Measurements from ENCODE around the gene AMT. TPM values are rescaled to one million over a fixed set of nuclear protein-coding genes. Genes with fewer than 3 reads are reported as not detected.
A peak's percentile ranks its signal among the peaks of the same experiment; 100 is the strongest.

Gene AMT
- total RNA-seq, 2 donors from 2014 or later, result 10.9 to 27.7 TPM

- peak in 3 of 4 donors; percentile 37 to 67 (median 64) for DNase-seq
- no peaks in the 10 kb centered on the region for H3K27me3 ChIP-seq
- TF ChIP-seq CTCF (IDR thresholded peaks at IDR 0.05), result peak in 1 of 7 experiments; percentile 13
- no peak for TF ChIP-seq POLR2A (IDR thresholded peaks at IDR 0.05)
- H3K4me1 ChIP-seq, result peaks cover 86% of the 10 kb centered on the region
- no peak overlapping the region for H3K4me3 ChIP-seq
- no peaks in the 10 kb centered on the region for H3K9me3 ChIP-seq
- intact Hi-C loops (cut with DNase I), result no loop called here
- ATAC-seq, result peak; percentile 10
- H3K27ac ChIP-seq, result peak overlapping the region; percentile 50 to 90 (median 84)
- no peaks in the 10 kb centered on the region for H3K36me3 ChIP-seq (replicated peaks in 1 of 2; ENCODE audit: insufficient read depth in 1 of 2, low read depth in 2 of 2)
- WGBS, 2 donors, result 12 to 20% methylated on average over 1 of the region's 1 CpG
These were observed 39.3 kb upstream of the AMT start for GRCh38 chr3:49461443-49462171.

GRCh38 chr3:49460956-49461355 is 38.7 kb upstream of the AMT start:
- intact Hi-C loops (cut with DNase I), result no loop called here
- ATAC-seq (no peak), DNase-seq (no peak)
- no peaks in the 10 kb centered on the region for H3K9me3 ChIP-seq
- 69 to 90% methylated on average over 2 to 4 of the region's 4 CpGs for WGBS, 2 donors
- H3K36me3 ChIP-seq (replicated peaks in 1 of 2; ENCODE audit: insufficient read depth in 1 of 2, low read depth in 2 of 2), result no peaks in the 10 kb centered on the region
- peak overlapping the region; percentile 50 to 90 (median 84) for H3K27ac ChIP-seq
- H3K27me3 ChIP-seq, result no peaks in the 10 kb centered on the region
- no peak overlapping the region for H3K4me3 ChIP-seq
- no peak for TF ChIP-seq POLR2A (IDR thresholded peaks at IDR 0.05)
- no peak for TF ChIP-seq CTCF (IDR thresholded peaks at IDR 0.05)
- peaks cover 86% of the 10 kb centered on the region for H3K4me1 ChIP-seq

GRCh38 chr3:49460188-49460890 is 38.1 kb upstream of the AMT start:
- TF ChIP-seq CTCF (IDR thresholded peaks at IDR 0.05), result no peak
- no peak for TF ChIP-seq POLR2A (IDR thresholded peaks at IDR 0.05)
- Histone ChIP-seq H3K36me3 (replicated peaks in 1 of 2; ENCODE audit: insufficient read depth in 1 of 2, low read depth in 2 of 2) (no peaks in the 10 kb centered on the region), H3K27ac (peak overlapping the region; percentile 78 to 90 (median 84)), H3K9me3 (no peaks in the 10 kb centered on the region), H3K4me1 (peaks cover 85% of the 10 kb centered on the region), H3K27me3 (no peaks in the 10 kb centered on the region), H3K4me3 (no peak overlapping the region)
- no peak for ATAC-seq
- WGBS, 2 donors, result 17 to 27% methylated on average over 1 to 2 of the region's 2 CpGs
- intact Hi-C loops (cut with DNase I), result no loop called here
- peak in 3 of 4 donors; percentile 26 to 39 (median 28) for DNase-seq

DNA sequence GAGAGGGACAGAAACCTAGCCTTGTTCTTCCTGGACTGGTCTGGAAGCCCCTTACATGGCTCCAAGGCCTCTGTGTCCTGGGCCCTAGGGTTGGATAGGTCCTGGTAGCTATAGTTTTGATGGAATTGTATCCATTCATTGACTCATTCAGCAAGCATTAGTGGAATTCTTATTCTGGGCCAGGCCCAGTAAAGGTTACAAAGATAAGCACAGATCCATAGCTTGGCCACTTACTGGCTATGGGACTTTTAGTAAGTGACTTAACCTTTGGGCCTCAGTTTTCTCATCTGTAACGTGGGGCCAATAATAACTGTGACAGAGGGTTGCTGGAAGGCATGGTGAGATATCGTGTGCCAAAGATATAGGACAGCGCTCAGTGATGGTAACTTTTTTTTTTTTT is 34.2 kb upstream of the AMT start:
- H3K4me3 ChIP-seq, result no peak overlapping the region
- no peak for ATAC-seq
- intact Hi-C loops (cut with DNase I), result no loop called here
- H3K27me3 ChIP-seq, result no peaks in the 10 kb centered on the region
- peak overlapping the region in 3 of 4 donors; percentile 30 to 76 (median 46) for H3K27ac ChIP-seq
- H3K4me1 ChIP-seq, result peaks cover 72% of the 10 kb centered on the region
- no peaks in the 10 kb centered on the region for H3K36me3 ChIP-seq (replicated peaks in 1 of 2; ENCODE audit: insufficient read depth in 1 of 2, low read depth in 2 of 2)
- no peaks in the 10 kb centered on the region for H3K9me3 ChIP-seq
- TF ChIP-seq CTCF (IDR thresholded peaks at IDR 0.05) (no peak), POLR2A (IDR thresholded peaks at IDR 0.05) (no peak)
- DNase-seq, result no peak
- WGBS, 2 donors, result 86% methylated on average over 3 of the region's 3 CpGs
